Fibroblast of skin of scalp (primary cell): ENCODE measurements around the gene FBH1.
A peak's percentile ranks its signal among the peaks of the same experiment; 100 is the strongest.
"Not testable (repeated sequence)": the region's sequence is repeated elsewhere in the genome, so short reads cannot be mapped to it uniquely, and the experiment has no call there.

Experiments used
- DNase-seq: peaks from one replicate; pipeline ENCODE4 v3.0.0-alpha.2; 2013

Gene FBH1

GRCh38 chr10:5876181-5876768 is 13.8 kb upstream of the FBH1 start:
- DNase-seq: peak; percentile 89

- DNase-seq: not testable (repeated sequence)
These were observed 13.0 kb upstream of the FBH1 start for GRCh38 chr10:5877041-5877440.

- no peak for DNase-seq
These were observed 7.1 kb upstream of the FBH1 start for GRCh38 chr10:5882961-5883360.

- no peak for DNase-seq
These were observed 4.4 kb upstream of the FBH1 start for GRCh38 chr10:5885619-5886018.

GRCh38 chr10:5887029-5887428 is 3.0 kb upstream of the FBH1 start:
- no peak for DNase-seq

- DNase-seq: no peak
These were observed 2.4 kb upstream of the FBH1 start for GRCh38 chr10:5887641-5888040.

GRCh38 chr10:5888351-5888750 is 1.7 kb upstream of the FBH1 start:
- DNase-seq: peak; percentile 17

GRCh38 chr10:5888843-5889623 is 1.0 kb upstream of the FBH1 start:
- peak; percentile 17 for DNase-seq

- no peak for DNase-seq
These were observed 441 bp downstream of the FBH1 start for GRCh38 chr10:5890452-5890915.

GRCh38 chr10:5891009-5891408 is 966 bp downstream of the FBH1 start:
- DNase-seq: no peak

GRCh38 chr10:5892007-5892406 is 2.0 kb downstream of the FBH1 start:
- DNase-seq: no peak

GRCh38 chr10:5893321-5893720 is 3.3 kb downstream of the FBH1 start:
- DNase-seq: no peak

- no peak for DNase-seq
These were observed 4.4 kb downstream of the FBH1 start for GRCh38 chr10:5894403-5894802.

- no peak for DNase-seq
These were observed 4.8 kb downstream of the FBH1 start for GRCh38 chr10:5894873-5895272.

GRCh38 chr10:5895365-5895764 is 5.3 kb downstream of the FBH1 start:
- DNase-seq: no peak

GRCh38 chr10:5895804-5896203 is 5.8 kb downstream of the FBH1 start:
- no peak for DNase-seq

GRCh38 chr10:5896208-5897052 is 6.4 kb downstream of the FBH1 start:
- DNase-seq: no peak

GRCh38 chr10:5897053-5897340 is 7.0 kb downstream of the FBH1 start:
- no peak for DNase-seq

- DNase-seq: no peak
These were observed 7.5 kb downstream of the FBH1 start for GRCh38 chr10:5897504-5897903.

GRCh38 chr10:5898163-5898562 is 8.1 kb downstream of the FBH1 start:
- DNase-seq: no peak

GRCh38 chr10:5900247-5900646 is 10.2 kb downstream of the FBH1 start:
- no peak for DNase-seq

GRCh38 chr10:5902511-5903274 is 12.7 kb downstream of the FBH1 start:
- no peak for DNase-seq

- DNase-seq: no peak
These were observed 13.5 kb downstream of the FBH1 start for GRCh38 chr10:5903563-5903962.
